Jurkat, Clone E6-1 (cell line): ENCODE data around the gene ABHD4.

Experiments used
- DNase-seq: peaks from one replicate; pipeline ENCODE4 v3.0.0-alpha.2; 2011; ENCODE audit warnings: low read depth, low spot score
- H3K4me3 ChIP-seq: 2 replicates; pipeline ENCODE4 v1.5.1; 2011; ENCODE audit warnings: mild to moderate bottlenecking, low read length, control low read depth, moderate library complexity

ABHD4 gene

GRCh38 chr14:22650960-22651521 lies 52.9 kb downstream of the ABHD4 start:
- peak; percentile 32 for DNase-seq
- no peak overlapping the region for H3K4me3 ChIP-seq

- DNase-seq, result no peak
- no peak overlapping the region for H3K4me3 ChIP-seq
These were observed 53.5 kb downstream of the ABHD4 start for GRCh38 chr14:22651586-22651985.

GRCh38 chr14:22653012-22653621 lies 55.0 kb downstream of the ABHD4 start:
- DNase-seq, result peak; percentile 65
- H3K4me3 ChIP-seq, result no peak overlapping the region

GRCh38 chr14:22656226-22656625 lies 58.1 kb downstream of the ABHD4 start:
- no peak for DNase-seq
- no peak overlapping the region for H3K4me3 ChIP-seq

GRCh38 chr14:22656945-22657731 lies 59.0 kb downstream of the ABHD4 start:
- H3K4me3 ChIP-seq, result no peak overlapping the region
- DNase-seq, result no peak

GRCh38 chr14:22657861-22658260 lies 59.8 kb downstream of the ABHD4 start:
- no peak overlapping the region for H3K4me3 ChIP-seq
- DNase-seq, result peak; percentile 26

- DNase-seq, result no peak
- no peak overlapping the region for H3K4me3 ChIP-seq
These were observed 60.8 kb downstream of the ABHD4 start for GRCh38 chr14:22658946-22659345.

- H3K4me3 ChIP-seq, result no peak overlapping the region
- no peak for DNase-seq
These were observed 62.6 kb downstream of the ABHD4 start for GRCh38 chr14:22660654-22661053.
